Measurements from ENCODE around the gene UCHL3. TPM values are rescaled to one million over a fixed set of nuclear protein-coding genes. Genes with fewer than 3 reads are reported as not detected.

UCHL3 gene
- total and polyA plus RNA-seq, 10 of the 15 experiments (the other 5 are each of a cell fraction or from before 2014, with no cell fraction given) = 52.5 to 179 (median 104) TPM

DNA sequence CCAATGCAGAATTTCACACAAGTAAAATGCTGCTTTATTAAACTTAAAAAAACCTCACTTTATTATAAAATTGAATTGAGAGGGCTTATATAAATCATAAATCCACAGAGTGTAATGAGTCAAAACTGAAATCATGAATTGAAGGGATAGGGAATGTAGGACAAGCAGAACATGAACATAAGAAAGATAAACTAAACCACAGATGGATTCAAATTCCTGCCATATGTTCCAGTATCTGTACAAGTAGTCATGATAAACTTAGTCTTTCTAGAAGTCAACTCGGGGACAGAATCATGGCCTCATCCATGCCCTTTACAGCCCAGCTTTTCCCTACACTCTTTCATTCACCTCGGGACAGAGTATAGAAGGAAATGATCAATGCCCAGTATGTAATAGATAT lies 103.1 kb downstream of the UCHL3 start:
- no peak for ATAC-seq
- no peak for TF ChIP-seq KLF5 (IDR thresholded peaks at IDR 0.05; ENCODE audit: partially characterized antibody)
- TF ChIP-seq MTA3 (IDR thresholded peaks at IDR 0.05; ENCODE audit: borderline replicate concordance, low read length) = no peak
- no peak for TF ChIP-seq FOS (IDR thresholded peaks at IDR 0.05; ENCODE audit: borderline replicate concordance, extremely low read depth, insufficient read length)
- TF ChIP-seq STAT3 (IDR thresholded peaks at IDR 0.05; ENCODE audit: low read depth, low read length) = no peak
- no peak for TF ChIP-seq TCF3 (IDR thresholded peaks at IDR 0.05; ENCODE audit: borderline replicate concordance, insufficient read depth, low read depth, low read length)
- DNase-seq (ENCODE audit: low read depth, low spot score) = no peak
- WGBS (ENCODE audit: insufficient coverage, insufficient replicate concordance, low lambda C conversion rate, missing lambda C conversion rate) = 100% methylated on average over 2 of the region's 2 CpGs
- in situ Hi-C loops (cut with MboI) = no loop called here
- ChIA-PET RAD21 (ENCODE audit: unreplicated experiment) (no interaction called here), SMC1A (ENCODE audit: uncharacterized antibody, unreplicated experiment) (no interaction called here), CTCF (no interaction called here), POLR2A (no interaction called here)
- FAIRE-seq = no peak
- no peaks in the 10 kb centered on the region for H3K27me3 ChIP-seq (replicated peaks in 1 of 2; ENCODE audit: control insufficient read depth in 2 of 2, insufficient read depth in 2 of 2, low read length in 1 of 2)
- H3K4me1 ChIP-seq (ENCODE audit: control insufficient read depth, insufficient read depth, low read length) = peaks cover 12% of the 10 kb centered on the region
- no peak overlapping the region for H2AFZ ChIP-seq (ENCODE audit: control insufficient read depth, low read depth, low read length)
- no peak overlapping the region for H3K9ac ChIP-seq (ENCODE audit: control insufficient read depth, insufficient read depth, low read length)
- H3K27ac ChIP-seq (ENCODE audit: control insufficient read depth, insufficient read depth) = no peak overlapping the region
- H3K4me2 ChIP-seq (ENCODE audit: control insufficient read depth, insufficient read depth) = no peak overlapping the region
- H3K9me3 ChIP-seq (replicated peaks; ENCODE audit: control insufficient read depth, insufficient read depth, low read length) = no peaks in the 10 kb centered on the region
- intact Hi-C loops (cut with micrococcal nuclease; ENCODE audit: unreplicated experiment) = no loop called here
- H3K79me2 ChIP-seq (ENCODE audit: control insufficient read depth, insufficient read depth, low read length) = no peaks in the 10 kb centered on the region; the same call in 1 of the 2 replicates
- BruUV-seq (replicated peaks) = no TSS peak
- no peaks in the 10 kb centered on the region for H4K20me1 ChIP-seq (ENCODE audit: control insufficient read depth, insufficient read depth)
- no peaks in the 10 kb centered on the region for H3K36me3 ChIP-seq (ENCODE audit: control insufficient read depth in 2 of 2, insufficient read depth in 2 of 2, low read length in 1 of 2)
- H3K4me3 ChIP-seq = no peak overlapping the region

Other genes starting within 250 kb of the UCHL3 start
- gene TBC1D4, start 67.6 kb upstream of the UCHL3 start, total RNA-seq (2014; rRNA removed) = 29.1 and 30.5 TPM in 2 replicates
- 31.9 and 32.0 TPM in 2 replicates for gene TBC1D4, start 67.6 kb upstream of the UCHL3 start, total RNA-seq (2014; rRNA removed; fragmentation: Illumina TruSeq; extraction: Trizol)
- 38.0 and 38.6 TPM in 2 replicates for gene TBC1D4, start 67.6 kb upstream of the UCHL3 start, total RNA-seq (2021)
- 18.4 and 19.5 TPM in 2 replicates for gene TBC1D4, start 67.6 kb upstream of the UCHL3 start, polyA plus RNA-seq (2011; rRNA removed)
- gene TBC1D4, start 67.6 kb upstream of the UCHL3 start, polyA plus RNA-seq (2014; fragmentation: Illumina TruSeq; extraction: Trizol) = 30.4 and 33.3 TPM in 2 replicates
- 10 to 100 TPM; 11.0 to 11.9 TPM for gene TBC1D4, start 67.6 kb upstream of the UCHL3 start, polyA plus RNA-seq (2014; fragmentation: Nextera tagmentation; extraction: Ambion mirVana)
- gene TBC1D4, start 67.6 kb upstream of the UCHL3 start, polyA plus RNA-seq (2014; rRNA removed) = 26.4 and 27.3 TPM in 2 replicates
- gene TBC1D4, start 67.6 kb upstream of the UCHL3 start, polyA plus RNA-seq (2016; fragmentation: Nextera tagmentation; extraction: Ambion mirVana) = 10 to 100 TPM; 23.3 to 24.6 TPM
- 133 and 169 TPM in 2 replicates for gene COMMD6, start 11.9 kb upstream of the UCHL3 start, total RNA-seq (2014; rRNA removed)
- gene COMMD6, start 11.9 kb upstream of the UCHL3 start, total RNA-seq (2014; rRNA removed; fragmentation: Illumina TruSeq; extraction: Trizol) = 197 and 220 TPM in 2 replicates
- 142 and 145 TPM in 2 replicates for gene COMMD6, start 11.9 kb upstream of the UCHL3 start, total RNA-seq (2021)
- 344 and 345 TPM in 2 replicates for gene COMMD6, start 11.9 kb upstream of the UCHL3 start, polyA plus RNA-seq (2011; rRNA removed)
- gene COMMD6, start 11.9 kb upstream of the UCHL3 start, polyA plus RNA-seq (2014; fragmentation: Illumina TruSeq; extraction: Trizol) = 145 and 158 TPM in 2 replicates
- 100 to 1,000 TPM; 473 to 509 TPM for gene COMMD6, start 11.9 kb upstream of the UCHL3 start, polyA plus RNA-seq (2014; fragmentation: Nextera tagmentation; extraction: Ambion mirVana)
- 127 and 146 TPM in 2 replicates for gene COMMD6, start 11.9 kb upstream of the UCHL3 start, polyA plus RNA-seq (2014; rRNA removed)
- 100 to 1,000 TPM; 297 to 312 TPM for gene COMMD6, start 11.9 kb upstream of the UCHL3 start, polyA plus RNA-seq (2016; fragmentation: Nextera tagmentation; extraction: Ambion mirVana)
- gene LMO7, start 86.5 kb downstream of the UCHL3 start, total RNA-seq (2014; rRNA removed) = 48.8 and 49.7 TPM in 2 replicates
- 58.3 and 61.3 TPM in 2 replicates for gene LMO7, start 86.5 kb downstream of the UCHL3 start, total RNA-seq (2014; rRNA removed; fragmentation: Illumina TruSeq; extraction: Trizol)
- 35.5 and 36.6 TPM in 2 replicates for gene LMO7, start 86.5 kb downstream of the UCHL3 start, total RNA-seq (2021)
- gene LMO7, start 86.5 kb downstream of the UCHL3 start, polyA plus RNA-seq (2011; rRNA removed) = 8.5 and 11.2 TPM in 2 replicates
- gene LMO7, start 86.5 kb downstream of the UCHL3 start, polyA plus RNA-seq (2014; fragmentation: Illumina TruSeq; extraction: Trizol) = 62.4 and 67.8 TPM in 2 replicates
- gene LMO7, start 86.5 kb downstream of the UCHL3 start, polyA plus RNA-seq (2014; fragmentation: Nextera tagmentation; extraction: Ambion mirVana) = 10 to 100 TPM; 12.7 to 13.2 TPM
- 29.3 and 30.0 TPM in 2 replicates for gene LMO7, start 86.5 kb downstream of the UCHL3 start, polyA plus RNA-seq (2014; rRNA removed)
- 10 to 100 TPM; 37.0 to 38.0 TPM for gene LMO7, start 86.5 kb downstream of the UCHL3 start, polyA plus RNA-seq (2016; fragmentation: Nextera tagmentation; extraction: Ambion mirVana)